CD8-positive, alpha-beta memory T cell (primary cell): Measurements from ENCODE around the gene ERBB2. TPM values are rescaled to one million over a fixed set of nuclear protein-coding genes. Genes with fewer than 3 reads are reported as not detected.

Experiments used
- CTCF ChIA-PET: fragments of 350-600 bp; sonication (Branson Sonifier 250); formaldehyde crosslinking; loops from one replicate; lab custom pipeline; 2021; ENCODE audit warnings: antibody characterized with exemption; lab: Charles Lee
- POLR2A ChIA-PET: fragments of 350-600 bp; sonication (Branson Sonifier 250); formaldehyde crosslinking; loops from one replicate; lab custom pipeline; 2021; ENCODE audit warnings: antibody characterized with exemption; lab: Charles Lee
- DNase-seq, 5 donors: peaks; one replicate each; pipeline versions ENCODE4 v3.0.0 to v3.0.0-alpha.2; 2020 to 2022; ENCODE audit warnings: mixed read lengths in 1 of 5
- H3K27ac ChIP-seq: one replicate; pipeline ENCODE4 v1.7.0; 2013; ENCODE audit warnings: low read depth, mild to moderate bottlenecking, low read length, moderate library complexity
- H3K27me3 ChIP-seq: 2 replicates; pipeline ENCODE4 v1.7.0; 2013; ENCODE audit warnings: low read length, mild to moderate bottlenecking; ENCODE audit not compliant: insufficient read depth, poor library complexity, severe bottlenecking
- H3K36me3 ChIP-seq: 2 replicates; pipeline ENCODE4 v1.7.0; 2013; ENCODE audit warnings: mild to moderate bottlenecking, low read length, moderate library complexity; ENCODE audit not compliant: insufficient read depth
- H3K4me1 ChIP-seq: 2 replicates; pipeline ENCODE4 v1.7.0; 2013; ENCODE audit warnings: mild to moderate bottlenecking, low read length, moderate library complexity; ENCODE audit not compliant: insufficient read depth
- H3K4me3 ChIP-seq: 2 replicates; pipeline ENCODE4 v1.7.0; 2013; ENCODE audit warnings: mild to moderate bottlenecking, low read length
- H3K9me3 ChIP-seq: 2 replicates; pipeline ENCODE4 v1.7.0; 2013; ENCODE audit warnings: mild to moderate bottlenecking, low read length
- H3K27ac Mint-ChIP-seq, 8 donors: one replicate each; pipeline ENCODE4 v1.8.0; 2020 to 2021; ENCODE audit warnings: mixed read lengths in 8 of 8, mild to moderate bottlenecking in 6 of 8, inconsistent platforms in 3 of 8, moderate library complexity in 3 of 8
- H3K27me3 Mint-ChIP-seq, 2 donors: one replicate each; pipeline ENCODE4 v1.8.0; 2020 to 2021; ENCODE audit warnings: mixed read lengths in 2 of 2, mild to moderate bottlenecking in 1 of 2, moderate library complexity in 1 of 2
- H3K36me3 Mint-ChIP-seq, 3 donors: one replicate each; pipeline ENCODE4 v1.8.0; 2020 to 2021; ENCODE audit warnings: mixed read lengths in 3 of 3, inconsistent platforms in 1 of 3, mild to moderate bottlenecking in 1 of 3
- H3K4me1 Mint-ChIP-seq, 3 donors: one replicate each; pipeline ENCODE4 v1.8.0; 2020 to 2021; ENCODE audit warnings: mixed read lengths in 3 of 3, inconsistent platforms in 1 of 3, mild to moderate bottlenecking in 1 of 3
- H3K4me3 Mint-ChIP-seq, 7 donors: one replicate each; pipeline ENCODE4 v1.8.0; 2020 to 2021; ENCODE audit warnings: mixed read lengths in 7 of 7, mild to moderate bottlenecking in 6 of 7, moderate library complexity in 4 of 7, inconsistent platforms in 2 of 7
- H3K9me3 Mint-ChIP-seq, 5 donors: one replicate each; pipeline ENCODE4 v1.8.0; 2020 to 2022; ENCODE audit warnings: mixed read lengths in 5 of 5, mild to moderate bottlenecking in 3 of 5, moderate library complexity in 2 of 5, inconsistent platforms in 1 of 5
- polyA plus RNA-seq: library from polyadenylated mRNA; unstranded; fragments of 300-500 nt; fragmentation: Illumina TruSeq; gene quantifications from one replicate; pipeline ENCODE4 v1.2.3, GENCODE V29; 2021
- total RNA-seq, 2 experiments: library from RNA; stranded (reverse); gene quantifications; one replicate each; pipeline ENCODE4 v1.2.3, GENCODE V29; 2021

The ERBB2 gene
- total and polyA plus RNA-seq, 3 experiments from 2014 or later: 2.4 to 3.9 (median 3.6) TPM

- no peak within 1 kb of the TSS for H3K4me3 ChIP-seq
- H3K27me3 ChIP-seq: no peaks in the 10 kb centered on the region
- H3K4me1 Mint-ChIP-seq: peaks cover 4 to 6% (median 6%) of the 10 kb centered on the region in 3 donors
- H3K36me3 ChIP-seq: no peaks in the 10 kb centered on the region
- H3K27ac ChIP-seq: no peak within 1 kb of the TSS
- H3K9me3 Mint-ChIP-seq: no peaks in the 10 kb centered on the region
- H3K36me3 Mint-ChIP-seq: no peaks in the 10 kb centered on the region
- no peak for DNase-seq
- H3K27me3 Mint-ChIP-seq: peaks cover 15 to 26% of the 10 kb centered on the region in 2 donors
- ChIA-PET POLR2A (no interaction called here), CTCF (no interaction called here)
- H3K9me3 ChIP-seq: no peaks in the 10 kb centered on the region
- peak within 1 kb of the TSS; percentile 12 to 52 (median 43) for H3K4me3 Mint-ChIP-seq
- peak within 1 kb of the TSS in 5 of 8 donors; percentile 6 to 91 (median 52) for H3K27ac Mint-ChIP-seq
- no peaks in the 10 kb centered on the region for H3K4me1 ChIP-seq
Observed at GRCh38 chr17:39737760-39738567, 38.1 kb downstream of the ERBB2 start, which contains the start of gene GRB7. TSS of gene GRB7 (plus strand) at chr17:39737938. CDS start at chr17:39742302, 4,364 bp downstream.

- Mint-ChIP-seq H3K36me3 (no peaks in the 10 kb centered on the region), H3K27me3 (peaks cover 19 to 30% of the 10 kb centered on the region in 2 donors), H3K4me3 (peak overlapping the region; percentile 12 to 52 (median 43)), H3K4me1 (peaks cover 4 to 6% (median 6%) of the 10 kb centered on the region in 3 donors), H3K27ac (peak overlapping the region in 3 of 8 donors; percentile 52 to 91 (median 88)), H3K9me3 (no peaks in the 10 kb centered on the region)
- H3K36me3 ChIP-seq: no peaks in the 10 kb centered on the region
- no peaks in the 10 kb centered on the region for H3K9me3 ChIP-seq
- no peaks in the 10 kb centered on the region for H3K4me1 ChIP-seq
- ChIA-PET CTCF (no interaction called here), POLR2A (no interaction called here)
- H3K27me3 ChIP-seq: no peaks in the 10 kb centered on the region
- H3K27ac ChIP-seq: no peak overlapping the region
- peak; percentile 31 to 70 (median 38) for DNase-seq
- no peak overlapping the region for H3K4me3 ChIP-seq
Observed at GRCh38 chr17:39738568-39738901, 38.7 kb downstream of the ERBB2 start.

- ChIA-PET POLR2A (no interaction called here), CTCF (no interaction called here)
- Histone ChIP-seq H3K4me1 (no peaks in the 10 kb centered on the region), H3K4me3 (no peak overlapping the region), H3K27me3 (no peaks in the 10 kb centered on the region), H3K27ac (no peak overlapping the region), H3K9me3 (no peaks in the 10 kb centered on the region), H3K36me3 (no peaks in the 10 kb centered on the region)
- Mint-ChIP-seq H3K4me3 (peak overlapping the region in 1 of 7 donors; percentile 40), H3K27me3 (peaks cover 21 to 30% of the 10 kb centered on the region in 2 donors), H3K9me3 (no peaks in the 10 kb centered on the region), H3K4me1 (peaks cover 4 to 6% (median 6%) of the 10 kb centered on the region in 3 donors), H3K36me3 (no peaks in the 10 kb centered on the region), H3K27ac (peak overlapping the region in 2 of 8 donors; percentile 52 to 90)
- DNase-seq: peak in 1 of 5 donors; percentile 38
Observed at GRCh38 chr17:39738983-39739884, 39.4 kb downstream of the ERBB2 start.

DNA sequence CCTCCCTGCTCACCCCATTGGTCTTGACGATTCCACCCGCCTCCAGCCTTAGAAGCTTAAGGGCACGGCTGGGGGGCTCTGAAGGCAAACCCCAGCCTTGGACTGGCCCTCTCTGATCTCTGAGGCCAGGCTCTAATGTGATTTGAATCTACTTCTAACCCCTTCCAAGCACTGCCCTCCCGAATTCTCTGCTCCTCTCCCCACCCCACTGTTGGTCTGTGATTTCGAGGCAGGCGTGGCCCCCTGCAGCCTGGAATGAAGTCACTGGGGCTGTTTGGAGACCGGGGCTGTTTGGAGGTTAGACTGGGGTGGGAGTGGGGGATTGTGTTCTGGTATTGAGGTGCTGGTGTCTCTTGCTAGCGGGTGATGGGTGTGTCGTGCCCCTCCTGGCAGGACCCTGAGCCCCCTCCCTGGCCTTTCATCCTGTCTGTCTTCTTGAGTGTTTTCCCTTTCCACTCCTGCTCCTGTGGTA is 40.1 kb downstream of the ERBB2 start:
- Mint-ChIP-seq H3K27ac (no peak overlapping the region), H3K4me3 (no peak overlapping the region), H3K9me3 (no peaks in the 10 kb centered on the region), H3K36me3 (no peaks in the 10 kb centered on the region), H3K27me3 (peaks cover 21 to 30% of the 10 kb centered on the region in 2 donors), H3K4me1 (peaks cover 4 to 6% (median 6%) of the 10 kb centered on the region in 3 donors)
- Histone ChIP-seq H3K27ac (no peak overlapping the region), H3K4me3 (no peak overlapping the region), H3K36me3 (no peaks in the 10 kb centered on the region), H3K4me1 (no peaks in the 10 kb centered on the region), H3K27me3 (no peaks in the 10 kb centered on the region), H3K9me3 (no peaks in the 10 kb centered on the region)
- POLR2A ChIA-PET: no interaction called here
- DNase-seq: peak in 1 of 5 donors; percentile 35
- CTCF ChIA-PET: no interaction called here

- no peak overlapping the region for H3K4me3 ChIP-seq
- no peaks in the 10 kb centered on the region for H3K9me3 Mint-ChIP-seq
- ChIA-PET POLR2A (no interaction called here), CTCF (no interaction called here)
- H3K9me3 ChIP-seq: no peaks in the 10 kb centered on the region
- no peaks in the 10 kb centered on the region for H3K27me3 ChIP-seq
- H3K36me3 ChIP-seq: no peaks in the 10 kb centered on the region
- H3K27me3 Mint-ChIP-seq: peaks cover 21 to 30% of the 10 kb centered on the region in 2 donors
- H3K4me1 ChIP-seq: no peaks in the 10 kb centered on the region
- no peaks in the 10 kb centered on the region for H3K36me3 Mint-ChIP-seq
- peak in 1 of 5 donors; percentile 23 for DNase-seq
- peaks cover 4 to 6% (median 6%) of the 10 kb centered on the region in 3 donors for H3K4me1 Mint-ChIP-seq
- no peak overlapping the region for H3K27ac ChIP-seq
- H3K4me3 Mint-ChIP-seq: no peak overlapping the region
- H3K27ac Mint-ChIP-seq: no peak overlapping the region
Observed at GRCh38 chr17:39740357-39741111, 40.7 kb downstream of the ERBB2 start.

- CTCF ChIA-PET: no interaction called here
Observed at GRCh38 chr17:39742126-39742855, 42.4 kb downstream of the ERBB2 start.

DNA sequence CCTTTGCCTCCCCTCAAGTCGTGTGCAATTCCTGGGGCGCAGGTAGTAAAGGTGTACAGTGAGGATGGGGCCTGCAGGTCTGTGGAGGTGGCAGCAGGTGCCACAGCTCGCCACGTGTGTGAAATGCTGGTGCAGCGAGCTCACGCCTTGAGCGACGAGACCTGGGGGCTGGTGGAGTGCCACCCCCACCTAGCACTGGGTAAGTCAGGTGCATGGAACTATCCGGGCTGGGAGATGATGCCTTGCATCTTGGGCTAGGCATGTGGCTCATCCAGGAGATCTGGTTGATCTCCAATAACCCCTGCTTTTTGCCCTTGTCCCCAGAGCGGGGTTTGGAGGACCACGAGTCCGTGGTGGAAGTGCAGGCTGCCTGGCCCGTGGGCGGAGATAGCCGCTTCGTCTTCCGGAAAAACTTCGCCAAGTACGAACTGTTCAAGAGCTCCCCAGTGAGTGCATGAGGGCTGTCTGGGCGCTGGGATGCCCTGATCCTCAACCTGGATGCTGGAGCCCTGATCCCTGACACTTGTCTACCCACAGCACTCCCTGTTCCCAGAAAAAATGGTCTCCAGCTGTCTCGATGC is 43.1 kb downstream of the ERBB2 start:
- Histone ChIP-seq H3K27me3 (no peaks in the 10 kb centered on the region), H3K36me3 (no peaks in the 10 kb centered on the region), H3K4me1 (no peaks in the 10 kb centered on the region), H3K4me3 (no peak overlapping the region), H3K27ac (no peak overlapping the region), H3K9me3 (no peaks in the 10 kb centered on the region)
- Mint-ChIP-seq H3K27ac (no peak overlapping the region), H3K36me3 (no peaks in the 10 kb centered on the region), H3K4me1 (peaks cover 4 to 6% (median 6%) of the 10 kb centered on the region in 3 donors), H3K4me3 (no peak overlapping the region), H3K9me3 (no peaks in the 10 kb centered on the region), H3K27me3 (peaks cover 19 to 30% of the 10 kb centered on the region in 2 donors)
- ChIA-PET CTCF (no interaction called here), POLR2A (no interaction called here)
- DNase-seq: no peak

More at GRCh38 chr17:39742126-39742855, 42.4 kb downstream of the ERBB2 start:
- POLR2A ChIA-PET: no interaction called here
- H3K4me3 Mint-ChIP-seq: no peak overlapping the region
- no peaks in the 10 kb centered on the region for H3K4me1 ChIP-seq
- no peaks in the 10 kb centered on the region for H3K9me3 ChIP-seq
- DNase-seq: no peak
- H3K27me3 Mint-ChIP-seq: peaks cover 19 to 30% of the 10 kb centered on the region in 2 donors
- H3K9me3 Mint-ChIP-seq: no peaks in the 10 kb centered on the region
- peaks cover 4 to 6% (median 6%) of the 10 kb centered on the region in 3 donors for H3K4me1 Mint-ChIP-seq
- no peak overlapping the region for H3K27ac ChIP-seq
- no peaks in the 10 kb centered on the region for H3K36me3 ChIP-seq
- no peak overlapping the region for H3K27ac Mint-ChIP-seq
- H3K4me3 ChIP-seq: no peak overlapping the region
- H3K27me3 ChIP-seq: no peaks in the 10 kb centered on the region
- H3K36me3 Mint-ChIP-seq: no peaks in the 10 kb centered on the region
